GM19452 (cell line): ENCODE results near the gene PPA1.
"Not testable (repeated sequence)": the region's sequence is repeated elsewhere in the genome, so short reads cannot be mapped to it uniquely, and the experiment has no call there.

Source experiments
- ATAC-seq: cut with Tn5 transposase; IDR thresholded peaks from one replicate; pipeline ENCODE4 v1.9.1; 2021; ENCODE audit not compliant: unreplicated experiment

PPA1 gene

GRCh38 chr10:70222340-70222794, 10.9 kb downstream of the PPA1 start:
- ATAC-seq = no peak

GRCh38 chr10:70221030-70221429, 12.2 kb downstream of the PPA1 start:
- peak; percentile 31 for ATAC-seq

GRCh38 chr10:70212879-70213278, 20.4 kb downstream of the PPA1 start:
- no peak for ATAC-seq

- ATAC-seq = no peak
Observed at GRCh38 chr10:70212277-70212676, 21.0 kb downstream of the PPA1 start.

- ATAC-seq = no peak
Observed at GRCh38 chr10:70206762-70207161, 26.5 kb downstream of the PPA1 start.

- no peak for ATAC-seq
Observed at GRCh38 chr10:70201105-70201504, 32.1 kb downstream of the PPA1 start.

GRCh38 chr10:70198696-70199466, 34.3 kb downstream of the PPA1 start:
- no peak for ATAC-seq

- no peak for ATAC-seq
Observed at GRCh38 chr10:70197235-70197945, 35.8 kb downstream of the PPA1 start.

- no peak for ATAC-seq
Observed at GRCh38 chr10:70193391-70193844, 39.8 kb downstream of the PPA1 start.

- no peak for ATAC-seq
Observed at GRCh38 chr10:70192326-70192968, 40.8 kb downstream of the PPA1 start.

GRCh38 chr10:70191972-70192305, 41.3 kb downstream of the PPA1 start:
- ATAC-seq = no peak

- no peak for ATAC-seq
Observed at GRCh38 chr10:70191161-70191971, 41.9 kb downstream of the PPA1 start.

GRCh38 chr10:70190581-70190980, 42.6 kb downstream of the PPA1 start:
- no peak for ATAC-seq

- no peak for ATAC-seq
Observed at GRCh38 chr10:70190102-70190501, 43.1 kb downstream of the PPA1 start.

GRCh38 chr10:70188768-70189167, 44.5 kb downstream of the PPA1 start:
- no peak for ATAC-seq

GRCh38 chr10:70186571-70186970, 46.7 kb downstream of the PPA1 start:
- no peak for ATAC-seq

GRCh38 chr10:70186090-70186489, 47.1 kb downstream of the PPA1 start:
- ATAC-seq = no peak

- no peak for ATAC-seq
Observed at GRCh38 chr10:70183304-70183703, 49.9 kb downstream of the PPA1 start.

GRCh38 chr10:70179209-70179608, 54.0 kb downstream of the PPA1 start:
- ATAC-seq = not testable (repeated sequence)

- no peak for ATAC-seq
Observed at GRCh38 chr10:70178139-70178725, 55.0 kb downstream of the PPA1 start.

- no peak for ATAC-seq
Observed at GRCh38 chr10:70176441-70176840, 56.8 kb downstream of the PPA1 start.
